ENCODE data around the gene SLC25A25. TPM values are rescaled to one million over a fixed set of nuclear protein-coding genes. Genes with fewer than 3 reads are reported as not detected.

Gene SLC25A25
- total and polyA plus RNA-seq, 9 of the 15 experiments (the other 6 are each of a cell fraction or from before 2014, with no cell fraction given): 0.07 to 35.9 (median 23.2) TPM

DNA sequence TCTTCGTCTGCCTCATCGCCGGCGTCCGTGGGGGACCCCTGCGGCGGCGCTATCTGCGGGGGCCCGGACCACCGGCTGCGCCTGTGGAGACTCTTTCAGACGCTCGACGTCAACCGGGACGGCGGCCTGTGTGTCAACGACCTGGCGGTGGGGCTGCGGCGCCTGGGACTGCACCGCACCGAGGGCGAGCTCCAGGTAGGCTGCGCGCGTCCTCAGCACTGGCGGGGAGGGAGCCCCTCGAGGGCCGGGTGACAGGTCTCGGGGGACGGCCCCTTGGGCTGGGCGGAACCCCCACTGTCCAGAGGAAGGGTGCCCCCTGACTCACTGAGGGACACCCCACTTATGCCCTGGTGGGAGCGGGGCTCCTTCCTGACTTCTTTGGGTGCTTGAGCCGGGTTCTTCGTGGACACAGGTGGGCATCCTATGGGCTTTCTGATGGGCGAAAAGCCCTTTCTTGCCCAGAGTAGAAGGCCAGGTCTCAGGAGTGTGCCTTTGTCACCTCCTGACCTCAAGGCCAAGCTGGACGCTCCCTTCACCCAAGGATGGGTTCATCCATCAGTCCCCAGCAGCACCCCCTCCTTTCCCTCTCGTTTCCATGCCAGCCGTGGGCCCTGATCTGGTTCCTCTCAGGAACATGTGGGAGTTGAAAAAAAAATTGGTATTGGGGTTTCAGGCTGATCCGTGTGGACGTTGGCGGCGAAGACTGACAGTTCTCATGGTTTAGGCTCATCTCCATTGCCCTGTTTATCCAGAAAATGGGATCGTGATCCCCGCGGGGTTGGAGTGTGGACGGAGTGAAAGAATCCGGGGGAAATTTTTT is 564 bp downstream of the SLC25A25 start (continued):
- TF ChIP-seq, protein P1, sequence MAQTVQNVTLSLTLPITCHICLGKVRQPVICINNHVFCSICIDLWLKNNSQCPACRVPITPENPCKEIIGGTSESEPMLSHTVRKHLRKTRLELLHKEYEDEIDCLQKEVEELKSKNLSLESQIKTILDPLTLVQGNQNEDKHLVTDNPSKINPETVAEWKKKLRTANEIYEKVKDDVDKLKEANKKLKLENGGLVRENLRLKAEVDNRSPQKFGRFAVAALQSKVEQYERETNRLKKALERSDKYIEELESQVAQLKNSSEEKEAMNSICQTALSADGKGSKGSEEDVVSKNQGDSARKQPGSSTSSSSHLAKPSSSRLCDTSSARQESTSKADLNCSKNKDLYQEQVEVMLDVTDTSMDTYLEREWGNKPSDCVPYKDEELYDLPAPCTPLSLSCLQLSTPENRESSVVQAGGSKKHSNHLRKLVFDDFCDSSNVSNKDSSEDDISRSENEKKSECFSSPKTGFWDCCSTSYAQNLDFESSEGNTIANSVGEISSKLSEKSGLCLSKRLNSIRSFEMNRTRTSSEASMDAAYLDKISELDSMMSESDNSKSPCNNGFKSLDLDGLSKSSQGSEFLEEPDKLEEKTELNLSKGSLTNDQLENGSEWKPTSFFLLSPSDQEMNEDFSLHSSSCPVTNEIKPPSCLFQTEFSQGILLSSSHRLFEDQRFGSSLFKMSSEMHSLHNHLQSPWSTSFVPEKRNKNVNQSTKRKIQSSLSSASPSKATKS (CRISPR knock-in tag; IDR thresholded peaks at IDR 0.05): no peak
- TF ChIP-seq, protein P2, sequence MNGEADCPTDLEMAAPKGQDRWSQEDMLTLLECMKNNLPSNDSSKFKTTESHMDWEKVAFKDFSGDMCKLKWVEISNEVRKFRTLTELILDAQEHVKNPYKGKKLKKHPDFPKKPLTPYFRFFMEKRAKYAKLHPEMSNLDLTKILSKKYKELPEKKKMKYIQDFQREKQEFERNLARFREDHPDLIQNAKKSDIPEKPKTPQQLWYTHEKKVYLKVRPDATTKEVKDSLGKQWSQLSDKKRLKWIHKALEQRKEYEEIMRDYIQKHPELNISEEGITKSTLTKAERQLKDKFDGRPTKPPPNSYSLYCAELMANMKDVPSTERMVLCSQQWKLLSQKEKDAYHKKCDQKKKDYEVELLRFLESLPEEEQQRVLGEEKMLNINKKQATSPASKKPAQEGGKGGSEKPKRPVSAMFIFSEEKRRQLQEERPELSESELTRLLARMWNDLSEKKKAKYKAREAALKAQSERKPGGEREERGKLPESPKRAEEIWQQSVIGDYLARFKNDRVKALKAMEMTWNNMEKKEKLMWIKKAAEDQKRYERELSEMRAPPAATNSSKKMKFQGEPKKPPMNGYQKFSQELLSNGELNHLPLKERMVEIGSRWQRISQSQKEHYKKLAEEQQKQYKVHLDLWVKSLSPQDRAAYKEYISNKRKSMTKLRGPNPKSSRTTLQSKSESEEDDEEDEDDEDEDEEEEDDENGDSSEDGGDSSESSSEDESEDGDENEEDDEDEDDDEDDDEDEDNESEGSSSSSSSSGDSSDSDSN (IDR thresholded peaks at IDR 0.05; ENCODE audit: borderline replicate concordance in 1 of 2, low read depth in 2 of 2, low read length in 2 of 2): peak in 1 of 2 experiments; percentile 51; a peak in 1 of 4 replicates
- TF ChIP-seq, protein P3, sequence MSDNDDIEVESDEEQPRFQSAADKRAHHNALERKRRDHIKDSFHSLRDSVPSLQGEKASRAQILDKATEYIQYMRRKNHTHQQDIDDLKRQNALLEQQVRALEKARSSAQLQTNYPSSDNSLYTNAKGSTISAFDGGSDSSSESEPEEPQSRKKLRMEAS (CRISPR knock-in tag; IDR thresholded peaks at IDR 0.05): no peak
- TF ChIP-seq ATF7 (IDR thresholded peaks at IDR 0.05) (no peak), PTBP1 (IDR thresholded peaks at IDR 0.05; ENCODE audit: low read depth, low read length) (no peak), POLR2AphosphoS5 (IDR thresholded peaks at IDR 0.05; ENCODE audit: control insufficient read depth, insufficient read depth, low read depth, low read length) (no peak), ARNT (IDR thresholded peaks at IDR 0.05) (no peak), HDAC6 (IDR thresholded peaks at IDR 0.05; ENCODE audit: low read depth, low read length) (no peak), PML (IDR thresholded peaks at IDR 0.05; ENCODE audit: low read length) (no peak), ZNF583 (CRISPR knock-in tag; IDR thresholded peaks at IDR 0.05) (no peak)
- TF ChIP-seq, protein P4, sequence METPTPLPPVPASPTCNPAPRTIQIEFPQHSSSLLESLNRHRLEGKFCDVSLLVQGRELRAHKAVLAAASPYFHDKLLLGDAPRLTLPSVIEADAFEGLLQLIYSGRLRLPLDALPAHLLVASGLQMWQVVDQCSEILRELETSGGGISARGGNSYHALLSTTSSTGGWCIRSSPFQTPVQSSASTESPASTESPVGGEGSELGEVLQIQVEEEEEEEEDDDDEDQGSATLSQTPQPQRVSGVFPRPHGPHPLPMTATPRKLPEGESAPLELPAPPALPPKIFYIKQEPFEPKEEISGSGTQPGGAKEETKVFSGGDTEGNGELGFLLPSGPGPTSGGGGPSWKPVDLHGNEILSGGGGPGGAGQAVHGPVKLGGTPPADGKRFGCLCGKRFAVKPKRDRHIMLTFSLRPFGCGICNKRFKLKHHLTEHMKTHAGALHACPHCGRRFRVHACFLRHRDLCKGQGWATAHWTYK (CRISPR knock-in tag; IDR thresholded peaks at IDR 0.05): 0 out of 2 replicates have a peak, but pooled peaks have one; percentile 21
- TF ChIP-seq, protein P5, sequence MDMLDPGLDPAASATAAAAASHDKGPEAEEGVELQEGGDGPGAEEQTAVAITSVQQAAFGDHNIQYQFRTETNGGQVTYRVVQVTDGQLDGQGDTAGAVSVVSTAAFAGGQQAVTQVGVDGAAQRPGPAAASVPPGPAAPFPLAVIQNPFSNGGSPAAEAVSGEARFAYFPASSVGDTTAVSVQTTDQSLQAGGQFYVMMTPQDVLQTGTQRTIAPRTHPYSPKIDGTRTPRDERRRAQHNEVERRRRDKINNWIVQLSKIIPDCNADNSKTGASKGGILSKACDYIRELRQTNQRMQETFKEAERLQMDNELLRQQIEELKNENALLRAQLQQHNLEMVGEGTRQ (CRISPR knock-in tag; IDR thresholded peaks at IDR 0.05): no peak
